Upper lobe of left lung (tissue), 4 donors: Measurements from ENCODE around the gene DPF1.

Experiments used
- CTCF ChIP-seq, 6 experiments: fragments of 450-650 bp in 4 of 6; fragments of 200-600 bp in 2 of 6; sonication (generic) in 2 of 6; IDR thresholded peaks; one replicate each; pipeline ENCODE4 v1.5.1; 2016 to 2019; ENCODE audit warnings: antibody characterized with exemption in 6 of 6
- EP300 ChIP-seq, 4 donors: sonication (generic); formaldehyde crosslinking; IDR thresholded peaks; one replicate each; pipeline ENCODE4 v1.5.1; 2017; ENCODE audit warnings: antibody characterized with exemption in 4 of 4, control low read depth in 2 of 4

- TF ChIP-seq EP300 (IDR thresholded peaks at IDR 0.05) (no peak), CTCF (IDR thresholded peaks at IDR 0.05) (peak in 1 of 6 experiments; percentile 8)
Observed at GRCh38 chr19:38265213-38265861, 41.3 kb upstream of the DPF1 start.
